Measurements from ENCODE around the gene ETS1. TPM values are rescaled to one million over a fixed set of nuclear protein-coding genes. Genes with fewer than 3 reads are reported as not detected.

Gene ETS1
- total RNA-seq, 1 experiment from 2014 or later, result 29.9 TPM

DNA sequence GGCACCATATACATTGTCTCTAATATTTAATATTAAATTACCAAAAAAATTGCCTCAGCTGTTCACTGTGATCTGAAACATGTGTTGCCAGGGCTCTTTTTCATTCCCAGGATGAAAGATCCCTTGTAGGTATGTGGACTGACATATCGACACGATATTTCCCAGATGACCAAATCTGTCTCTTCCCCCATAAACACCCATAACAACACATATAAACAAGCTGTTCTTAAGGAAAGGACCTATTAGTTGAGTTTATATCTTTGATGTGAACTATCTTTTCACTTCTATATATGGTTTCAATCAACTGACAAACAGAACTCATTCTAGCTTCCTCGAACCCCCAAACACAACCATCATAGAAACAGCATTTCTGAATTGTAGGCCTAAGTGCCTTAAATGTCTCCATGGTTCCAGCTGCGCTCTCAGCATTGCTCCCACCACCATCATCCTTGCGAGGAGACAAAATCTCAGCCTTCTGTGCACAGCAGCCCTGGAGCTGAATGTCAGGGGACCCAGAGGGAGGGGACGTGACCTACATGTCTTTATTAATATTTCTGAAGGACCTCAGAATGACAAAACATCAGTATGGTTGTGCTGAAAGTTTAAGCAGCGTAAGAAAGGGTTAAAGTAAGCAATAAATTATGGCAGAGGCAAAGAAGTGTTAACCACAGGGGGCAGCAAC lies 67.0 kb downstream of the ETS1 start:
- Mint-ChIP-seq H3K4me1 (peaks cover 40% of the 10 kb centered on the region in 2 experiments), H3K4me3 (peak overlapping the region in 1 of 2 experiments; percentile 86; a peak in 2 of 5 replicates), H3K27me3 (ENCODE audit: low read depth) (peaks cover 18% of the 10 kb centered on the region), H3K27ac (no peak overlapping the region), H3K36me3 (ENCODE audit: insufficient read depth in 1 of 3, low read depth in 3 of 3) (no peaks in the 10 kb centered on the region), H3K9me3 (no peaks in the 10 kb centered on the region)
- peaks cover 4% of the 10 kb centered on the region for H3K79me1 ChIP-seq (ENCODE audit: insufficient read depth, low read depth, low read length, poor library complexity, severe bottlenecking)
- no peak overlapping the region for H2BK120ac ChIP-seq (ENCODE audit: low read depth, low read length, poor library complexity, severe bottlenecking)
- peaks cover 2% of the 10 kb centered on the region; the same call in 1 of the 2 replicates for H3K79me2 ChIP-seq (ENCODE audit: insufficient read depth, low read length)
- peaks cover 9% of the 10 kb centered on the region for H3K23me2 ChIP-seq (ENCODE audit: insufficient read length, low read depth, low read length, poor library complexity, severe bottlenecking)
- WGBS (ENCODE audit: extremely low coverage, insufficient read length, low lambda C conversion rate), result no CpG with 5 or more reads among the region's 7 CpGs
- TF ChIP-seq, protein P1, sequence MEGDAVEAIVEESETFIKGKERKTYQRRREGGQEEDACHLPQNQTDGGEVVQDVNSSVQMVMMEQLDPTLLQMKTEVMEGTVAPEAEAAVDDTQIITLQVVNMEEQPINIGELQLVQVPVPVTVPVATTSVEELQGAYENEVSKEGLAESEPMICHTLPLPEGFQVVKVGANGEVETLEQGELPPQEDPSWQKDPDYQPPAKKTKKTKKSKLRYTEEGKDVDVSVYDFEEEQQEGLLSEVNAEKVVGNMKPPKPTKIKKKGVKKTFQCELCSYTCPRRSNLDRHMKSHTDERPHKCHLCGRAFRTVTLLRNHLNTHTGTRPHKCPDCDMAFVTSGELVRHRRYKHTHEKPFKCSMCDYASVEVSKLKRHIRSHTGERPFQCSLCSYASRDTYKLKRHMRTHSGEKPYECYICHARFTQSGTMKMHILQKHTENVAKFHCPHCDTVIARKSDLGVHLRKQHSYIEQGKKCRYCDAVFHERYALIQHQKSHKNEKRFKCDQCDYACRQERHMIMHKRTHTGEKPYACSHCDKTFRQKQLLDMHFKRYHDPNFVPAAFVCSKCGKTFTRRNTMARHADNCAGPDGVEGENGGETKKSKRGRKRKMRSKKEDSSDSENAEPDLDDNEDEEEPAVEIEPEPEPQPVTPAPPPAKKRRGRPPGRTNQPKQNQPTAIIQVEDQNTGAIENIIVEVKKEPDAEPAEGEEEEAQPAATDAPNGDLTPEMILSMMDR (conservative IDR thresholded peaks at IDR 0.05), result no peak
- H3K4me2 ChIP-seq (ENCODE audit: insufficient read depth, insufficient read length, low read length), result no peak overlapping the region
- no peak overlapping the region for H2BK15ac ChIP-seq (ENCODE audit: low read depth, low read length)
- H3K56ac ChIP-seq (ENCODE audit: insufficient read length, low read depth, low read length), result no peak overlapping the region
- H3K4ac ChIP-seq (ENCODE audit: low read depth, low read length), result no peak overlapping the region
- H2AK5ac ChIP-seq (ENCODE audit: insufficient read length, low read length), result no peak overlapping the region
- no peak overlapping the region for H4K91ac ChIP-seq (ENCODE audit: insufficient read length, low read depth, low read length)
- H4K5ac ChIP-seq (ENCODE audit: insufficient read length, low read depth, low read length), result no peak overlapping the region
- no peak overlapping the region for H2BK5ac ChIP-seq (ENCODE audit: insufficient read length, low read length)
- no peak overlapping the region for H2BK20ac ChIP-seq (ENCODE audit: low read depth, low read length, poor library complexity, severe bottlenecking)
- DNase-seq, result no peak
- no peak overlapping the region for H3K27ac ChIP-seq (ENCODE audit: insufficient read length, low read depth, low read length)
- peaks cover 2% of the 10 kb centered on the region; the same call in 1 of the 2 replicates for H3K4me1 ChIP-seq (ENCODE audit: insufficient read depth, low read length)
- no peak overlapping the region for H4K8ac ChIP-seq (replicated peaks; ENCODE audit: insufficient read length, low read depth, low read length)
- no peak overlapping the region for H3K18ac ChIP-seq (ENCODE audit: insufficient read length, low read depth, low read length)
- H2BK12ac ChIP-seq (ENCODE audit: insufficient read length, low read depth, low read length), result no peak overlapping the region
- no peak overlapping the region for H3K14ac ChIP-seq (ENCODE audit: insufficient read depth, low read length)
- H3K27me3 ChIP-seq (ENCODE audit: insufficient read depth, low read length), result peaks cover 3% of the 10 kb centered on the region; the same call in 1 of the 2 replicates
- no peaks in the 10 kb centered on the region for H3K9me3 ChIP-seq (ENCODE audit: control insufficient read depth, low read depth, low read length)
- no peak overlapping the region for H2AFZ ChIP-seq (ENCODE audit: low read length)
- no peaks in the 10 kb centered on the region for H4K20me1 ChIP-seq (ENCODE audit: control insufficient read depth, insufficient read depth, insufficient read length)
- H3K23ac ChIP-seq (ENCODE audit: insufficient read length, low read depth, low read length), result no peak overlapping the region
- no peak overlapping the region for H3T11ph ChIP-seq (ENCODE audit: low read length)
- no peak overlapping the region for H3K9ac ChIP-seq (ENCODE audit: extremely low read depth, insufficient read length, low read length)

All from H9 (cell line).